ENCODE data around the gene NRCAM.

NRCAM gene

DNA sequence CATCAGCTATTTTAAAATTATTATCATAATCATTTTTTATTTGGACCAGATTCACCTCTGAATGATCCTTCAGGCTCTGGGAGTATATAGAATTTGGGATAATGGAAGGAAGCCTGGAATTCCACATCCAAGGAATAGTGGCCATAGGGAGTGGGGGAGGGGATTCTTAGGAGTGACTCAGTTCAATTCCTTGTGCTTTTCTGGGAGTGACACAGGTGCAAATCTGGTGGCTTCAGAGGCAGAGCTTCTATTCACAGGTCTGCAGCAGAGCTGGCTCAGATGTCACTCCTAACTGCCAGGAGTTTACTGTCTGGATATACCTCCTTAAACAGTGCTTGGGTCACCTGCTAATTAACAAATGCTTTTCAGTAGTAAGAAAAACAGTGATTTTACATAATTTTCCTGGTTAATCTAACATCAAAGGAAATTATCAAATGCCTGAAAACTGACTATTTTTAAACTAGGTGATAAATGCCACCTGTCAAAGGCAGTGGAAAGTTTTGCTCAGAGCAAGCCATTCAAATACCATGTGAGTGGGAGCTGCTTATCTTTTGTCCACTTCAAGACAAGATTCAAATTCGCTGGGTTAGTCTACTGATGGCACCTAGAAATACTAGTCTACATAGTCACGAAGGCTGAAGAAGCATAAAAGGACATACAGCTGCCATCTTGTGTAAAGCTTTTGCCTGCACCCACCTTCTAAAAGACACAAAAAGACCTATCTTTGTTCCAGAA lies 219.4 kb downstream of the NRCAM start:
- no peak for DNase-seq

DNA sequence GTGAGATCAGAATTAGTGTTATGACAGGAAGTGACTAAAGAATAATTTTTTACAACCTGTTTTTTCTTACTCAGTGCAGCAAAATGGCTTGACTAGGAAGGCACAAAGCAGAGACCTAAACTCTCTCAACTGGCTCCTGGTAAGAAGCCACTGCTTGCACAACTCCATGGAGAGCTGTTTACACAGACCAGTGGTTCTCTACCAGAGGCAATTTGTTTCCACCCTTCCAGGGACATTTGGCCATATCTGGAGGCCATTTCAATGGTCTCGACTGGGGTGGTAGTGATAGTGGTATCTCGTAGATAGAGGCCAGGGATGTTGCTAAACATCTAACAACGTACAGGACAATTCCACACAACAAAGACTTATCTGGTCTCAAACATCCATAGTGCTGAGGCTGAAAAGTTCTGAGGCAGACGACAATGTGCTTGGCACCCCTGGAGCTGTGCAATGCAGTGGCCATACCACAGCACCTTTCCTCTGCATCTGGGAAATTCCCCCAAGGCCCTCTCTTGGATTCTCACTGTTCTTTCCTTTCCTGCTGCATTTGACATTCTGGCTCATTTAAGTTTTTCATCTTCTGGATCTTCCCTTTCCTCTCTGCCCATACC lies 220.7 kb downstream of the NRCAM start:
- DNase-seq: no peak

DNA sequence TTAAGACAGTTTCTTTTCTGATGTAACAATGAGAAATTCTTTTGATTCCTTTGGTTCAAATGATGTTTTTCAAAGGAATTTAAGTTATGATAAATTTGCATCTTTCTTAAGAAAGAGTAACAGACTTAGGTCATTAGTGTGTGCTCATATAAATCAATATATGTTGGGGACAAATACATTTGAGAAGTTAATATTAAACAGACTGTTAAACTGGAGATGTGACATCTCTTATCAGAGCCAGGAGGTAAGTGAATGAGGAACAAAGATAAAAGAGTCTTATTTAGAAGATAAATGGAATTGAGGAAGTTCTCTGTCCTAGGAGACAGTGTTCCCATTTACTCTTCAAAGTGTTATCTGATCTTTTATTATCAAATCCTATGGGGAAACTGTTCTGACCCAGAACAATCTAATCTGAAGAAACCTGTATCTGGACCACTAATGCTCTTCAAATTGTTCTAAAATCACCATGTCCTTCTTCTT lies 221.2 kb downstream of the NRCAM start:
- no peak for DNase-seq

DNA sequence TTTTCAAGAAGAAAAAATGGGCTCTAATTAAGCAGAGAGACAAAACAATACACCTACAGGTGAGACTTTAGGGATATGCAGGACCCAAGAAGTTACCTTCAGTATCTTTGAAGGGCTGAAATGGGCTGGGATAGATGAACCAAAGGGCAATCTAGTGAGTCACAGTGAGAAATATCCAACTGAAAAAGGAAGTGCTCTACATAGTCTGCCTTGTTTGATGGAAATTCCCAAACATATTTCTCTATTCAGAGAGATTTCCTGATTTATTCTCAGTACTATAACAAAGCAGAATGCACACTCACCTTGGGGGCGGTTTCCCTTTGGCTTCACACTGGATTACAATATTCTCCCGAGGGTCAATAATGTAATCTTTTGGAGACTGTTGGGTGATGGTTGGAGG lies 222.0 kb downstream of the NRCAM start:
- no peak for DNase-seq

DNA sequence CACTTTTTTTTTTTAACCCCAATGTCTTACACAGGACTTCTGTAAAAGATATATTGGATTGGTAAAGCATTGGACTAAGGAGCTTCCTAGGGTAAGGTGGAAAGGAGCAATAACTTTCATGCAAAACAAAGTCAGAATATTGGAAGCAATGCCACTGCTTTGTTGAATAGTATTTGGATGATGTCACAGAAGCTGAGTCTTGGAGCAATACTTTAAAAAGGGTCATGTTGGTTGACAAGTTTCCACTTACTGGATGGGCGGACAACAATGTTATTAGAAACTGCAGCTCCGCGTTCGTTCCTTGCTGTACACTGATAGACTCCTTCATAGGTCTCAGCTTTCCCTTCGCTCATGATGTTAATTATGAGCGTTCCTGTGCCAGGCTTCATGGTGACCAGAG lies 224.2 kb downstream of the NRCAM start:
- DNase-seq: no peak

DNA sequence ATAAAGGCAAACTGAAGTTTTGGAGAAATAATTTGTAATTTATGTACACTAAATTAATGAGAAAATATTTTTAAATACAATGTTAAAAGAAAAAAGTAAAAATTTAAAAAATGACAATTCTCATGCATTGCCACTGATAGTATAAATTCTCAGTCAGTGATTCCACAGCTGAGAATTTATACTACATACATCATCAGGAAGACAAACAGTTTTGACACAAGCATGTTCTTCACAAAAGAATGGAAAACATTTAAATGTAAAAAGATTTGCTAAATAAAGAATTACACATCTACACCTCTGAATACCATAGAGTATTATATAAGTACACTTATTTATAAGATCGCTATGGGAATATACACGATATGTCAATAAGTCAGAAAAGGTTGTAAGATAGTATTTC lies 225.0 kb downstream of the NRCAM start:
- no peak for DNase-seq

DNA sequence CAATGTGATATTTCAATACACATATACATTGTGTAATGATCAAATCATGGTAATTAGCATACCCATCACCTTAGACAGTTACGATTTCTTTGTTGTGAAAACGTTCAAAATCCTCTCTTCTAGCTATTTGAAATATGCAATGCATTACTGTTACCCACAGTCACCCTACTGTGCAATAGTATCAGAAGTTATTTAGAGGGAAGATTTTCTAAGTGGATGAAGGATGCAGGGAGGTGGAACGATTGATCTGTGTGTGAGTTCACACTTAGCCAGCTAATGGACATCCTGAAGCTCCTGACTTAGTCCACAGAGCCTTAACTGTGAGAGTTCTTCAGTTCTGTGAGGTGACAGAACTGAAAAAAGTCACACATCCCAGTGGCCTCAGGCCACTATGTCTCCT lies 228.9 kb downstream of the NRCAM start:
- no peak for DNase-seq

DNA sequence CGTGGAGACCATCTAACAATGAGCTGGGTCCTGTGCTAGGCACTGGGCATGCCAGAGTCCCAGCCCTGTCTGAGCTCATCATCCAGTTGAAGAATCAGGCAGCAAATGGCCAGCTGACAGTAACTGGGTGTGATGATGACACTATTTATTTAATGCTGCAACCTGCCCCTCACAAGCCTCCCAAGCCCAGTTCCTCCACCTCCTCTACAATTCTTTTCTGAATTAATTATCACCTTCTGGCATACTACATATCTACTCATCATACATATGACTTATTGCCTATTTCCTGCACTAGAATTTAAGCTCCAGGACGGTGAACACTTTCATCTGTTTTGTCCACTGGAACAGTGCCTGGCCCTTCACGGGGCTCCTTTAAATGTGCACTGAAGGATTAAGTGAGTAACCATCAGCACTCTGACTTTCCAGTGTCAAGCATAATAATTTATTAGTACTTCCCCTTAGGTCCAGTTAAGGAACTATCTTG lies 229.4 kb downstream of the NRCAM start:
- no peak for DNase-seq

DNA sequence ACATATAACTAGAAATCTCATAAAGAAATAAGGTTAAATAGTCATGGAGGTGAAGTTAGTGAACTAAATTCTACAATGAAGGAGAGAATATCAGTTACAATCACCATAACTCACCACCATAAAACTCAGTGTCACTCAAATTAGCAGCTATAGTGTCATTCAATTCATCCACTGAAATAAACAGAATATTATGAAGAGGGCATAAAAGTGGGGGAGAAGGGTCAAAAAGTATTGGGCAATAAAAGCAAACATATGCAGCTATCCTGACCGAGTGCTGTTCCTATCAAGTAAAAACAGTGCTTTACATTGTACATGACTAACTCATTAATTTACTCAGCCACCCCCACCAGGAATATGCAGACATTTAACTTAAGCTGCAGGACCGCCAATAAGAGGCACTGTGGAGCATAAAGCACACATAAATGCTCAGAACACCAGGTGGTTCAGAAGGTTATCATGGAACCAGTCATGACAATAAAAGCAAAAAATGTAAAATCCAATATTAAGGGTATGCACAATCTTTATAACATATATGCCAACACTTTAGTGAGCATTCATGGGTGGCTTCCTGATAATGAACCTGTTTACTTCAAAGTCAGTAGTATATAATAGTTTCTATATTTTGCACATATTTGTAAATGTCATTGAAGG lies 230.6 kb downstream of the NRCAM start:
- DNase-seq: no peak

DNA sequence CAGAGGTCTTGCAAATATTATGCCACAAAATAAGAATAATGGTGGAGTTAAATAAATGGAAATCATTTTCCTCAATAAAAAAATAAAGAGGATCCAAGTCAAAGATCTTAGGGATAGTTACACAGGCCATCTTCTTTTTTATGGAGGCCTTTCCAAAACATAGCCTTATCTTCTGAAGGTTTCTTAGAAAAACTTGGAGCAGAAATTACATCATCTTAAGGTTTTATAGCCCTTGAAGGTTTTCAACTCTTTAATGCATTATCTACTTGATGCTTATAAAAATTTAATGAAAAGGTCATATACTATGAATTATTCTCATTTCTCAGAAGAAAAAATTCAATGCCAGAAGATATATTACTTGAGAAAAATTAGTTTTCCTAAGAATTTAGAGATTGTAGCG lies 231.8 kb downstream of the NRCAM start:
- DNase-seq: no peak

DNA sequence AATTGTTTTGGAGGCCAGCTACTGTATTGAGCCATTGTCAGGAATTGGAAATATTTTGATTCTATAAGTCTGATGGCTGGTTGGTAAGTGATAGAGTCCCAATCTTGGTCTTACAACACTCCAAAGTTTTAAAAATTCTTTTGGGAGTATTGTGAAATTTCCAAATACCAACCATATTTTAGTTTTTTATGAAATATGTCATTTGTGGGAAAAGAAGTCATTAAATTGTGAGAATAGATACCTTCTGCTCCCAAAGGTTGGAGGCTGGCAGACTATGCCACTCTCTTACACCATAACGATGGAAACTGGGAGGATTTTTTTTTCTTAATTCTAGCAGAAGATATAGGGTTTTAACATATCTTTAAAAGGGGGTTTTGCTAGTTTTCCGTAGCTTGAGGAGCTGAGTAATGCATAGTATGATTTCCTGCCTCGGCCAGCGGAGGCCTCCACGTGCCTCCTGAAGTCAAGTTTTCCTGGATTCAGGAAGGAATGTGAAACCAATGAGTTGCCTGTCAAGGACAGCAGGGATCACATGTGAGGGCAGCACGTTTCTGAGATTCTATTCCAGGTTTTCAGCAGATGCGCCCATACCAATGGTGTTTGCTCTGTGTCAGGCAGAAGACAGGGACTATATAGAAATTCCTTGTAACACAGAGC lies 233.9 kb downstream of the NRCAM start:
- DNase-seq: no peak

DNA sequence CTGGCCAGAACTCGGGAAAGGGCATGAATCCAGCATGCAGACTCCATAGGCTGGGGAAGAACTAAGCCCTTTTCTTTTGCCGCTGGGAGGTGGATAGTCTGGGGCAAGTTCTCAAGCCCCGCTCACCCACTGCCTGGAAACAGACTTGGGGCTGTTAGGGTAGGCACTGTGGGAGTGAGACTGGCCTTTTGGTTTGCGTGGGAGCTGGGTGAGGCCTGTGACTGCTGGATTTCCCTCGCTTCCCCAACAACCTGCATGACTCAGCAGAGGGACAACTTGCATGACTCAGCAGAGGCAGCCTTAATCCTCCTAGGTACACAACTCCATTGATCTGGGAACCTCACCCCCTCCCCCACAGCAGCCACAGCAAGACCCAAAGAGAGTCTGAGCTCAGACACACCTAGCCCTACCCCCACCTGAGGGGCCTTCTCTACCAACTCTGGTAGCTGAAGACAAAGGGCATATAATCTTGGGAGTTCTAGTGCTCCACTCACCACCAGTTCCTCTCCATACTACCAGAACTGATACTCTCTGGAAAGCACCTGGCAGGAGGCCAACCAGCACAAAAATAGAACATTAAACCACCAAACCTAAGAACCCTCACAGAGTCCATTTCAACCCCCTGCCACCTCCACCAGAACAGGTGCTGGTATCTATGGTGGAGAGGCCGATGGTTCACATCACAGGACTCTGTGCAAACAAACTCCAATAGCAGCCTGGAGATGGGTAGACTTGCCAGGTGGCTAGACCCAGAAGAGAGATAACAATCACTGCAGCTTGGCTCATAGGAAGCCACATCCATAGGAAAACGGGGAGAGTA lies 244.6 kb downstream of the NRCAM start:
- no peak for DNase-seq

DNA sequence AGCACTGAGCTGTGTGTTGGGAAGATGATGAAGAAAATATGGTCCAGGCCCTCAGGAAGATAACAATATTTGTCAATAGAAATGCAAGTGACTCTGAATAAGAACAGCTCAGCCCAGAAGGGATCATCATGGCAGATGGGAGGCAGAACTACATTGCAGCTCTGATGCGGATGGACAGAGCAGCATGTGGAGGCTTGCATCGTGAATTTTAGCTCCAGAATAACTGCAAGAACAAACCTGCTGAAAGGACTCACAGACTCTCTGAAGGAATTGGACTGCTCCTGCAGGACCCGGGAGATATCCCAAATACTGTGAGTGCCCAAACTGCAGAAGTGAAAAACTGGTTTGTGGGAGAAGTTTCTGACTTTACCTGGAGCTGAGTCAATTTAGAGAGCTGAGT lies 245.4 kb downstream of the NRCAM start:
- DNase-seq: no peak

DNA sequence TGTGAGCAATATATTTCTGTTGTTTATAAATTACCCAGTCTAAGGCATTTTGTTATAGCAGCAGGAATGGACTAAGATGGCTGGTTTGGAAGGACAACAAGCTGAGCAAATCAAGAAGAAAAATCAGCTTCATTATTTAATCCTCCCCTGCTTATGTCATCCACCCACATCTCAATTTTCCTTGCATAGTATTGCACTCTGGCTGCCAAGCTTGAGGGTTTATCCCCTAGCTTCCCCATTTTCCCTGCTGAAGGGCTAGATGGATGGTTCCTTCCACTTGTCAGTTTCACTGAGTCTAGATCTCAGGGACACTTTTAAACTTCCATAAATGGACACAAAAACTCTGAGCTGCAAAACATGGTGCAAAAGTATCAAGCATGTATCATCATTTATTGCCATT lies 250.9 kb downstream of the NRCAM start:
- no peak for DNase-seq

DNA sequence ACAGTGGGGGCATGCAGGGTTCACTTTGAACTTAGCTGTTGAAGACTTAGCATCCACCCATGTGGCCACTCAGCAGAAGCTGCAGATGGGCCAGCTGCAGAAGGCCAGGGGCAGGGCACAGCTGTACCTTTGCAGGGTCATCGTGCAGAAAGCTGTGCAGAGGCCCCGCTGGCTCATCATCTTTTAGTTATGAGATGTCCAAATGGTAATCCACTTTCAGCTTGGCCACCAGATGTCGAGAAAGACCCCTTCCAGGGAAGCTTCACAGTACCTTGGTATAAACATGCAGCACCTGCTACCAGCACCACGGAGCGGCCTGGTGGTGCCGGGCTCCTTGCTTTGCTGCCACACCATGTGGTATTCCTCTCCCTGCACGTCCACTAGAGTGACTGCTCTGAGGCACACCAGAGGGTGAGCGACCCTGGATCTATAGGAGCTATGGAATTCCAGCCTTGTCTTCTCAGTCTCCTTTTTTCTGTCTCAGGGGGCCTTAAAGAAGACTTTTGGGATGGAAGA lies 251.9 kb downstream of the NRCAM start:
- no peak for DNase-seq

DNA sequence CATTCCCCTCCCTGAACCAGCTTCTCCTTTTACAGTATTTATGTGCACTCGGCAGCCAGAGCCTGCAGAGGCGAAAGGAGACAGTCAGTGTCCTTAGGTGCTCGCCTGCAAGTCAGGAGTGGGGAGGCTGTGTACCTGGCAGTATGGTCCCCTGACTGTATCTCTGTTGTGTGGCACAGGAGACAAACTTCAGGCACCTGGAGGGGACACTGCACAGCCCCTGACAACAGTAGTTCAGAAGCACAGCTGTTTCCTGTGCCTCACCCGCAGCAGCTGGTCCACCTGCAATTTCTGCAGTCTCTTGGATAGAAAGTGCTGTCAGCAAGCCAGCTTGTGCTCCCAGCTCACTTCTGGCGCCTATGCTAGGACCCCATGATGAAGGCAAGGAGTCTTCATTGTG lies 252.7 kb downstream of the NRCAM start:
- DNase-seq: no peak

DNA sequence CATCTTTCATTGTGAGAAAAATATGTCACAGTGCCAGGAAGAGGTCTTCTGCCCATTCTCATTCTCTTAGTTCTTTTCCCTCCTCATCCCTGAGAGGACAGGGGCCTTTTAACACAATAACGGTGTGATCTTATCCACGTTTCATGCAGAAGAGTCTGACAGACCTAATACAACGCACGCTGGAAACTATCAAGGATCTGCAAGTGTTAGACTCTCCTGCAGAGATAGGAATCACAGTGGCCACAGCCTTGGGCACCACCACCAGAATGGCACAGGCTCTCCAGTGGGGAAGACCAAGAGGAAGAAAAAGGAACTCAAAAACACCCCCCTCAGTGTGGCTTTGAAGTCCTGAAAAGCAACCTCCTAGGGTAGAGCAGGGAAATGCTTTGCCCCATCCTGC lies 253.5 kb downstream of the NRCAM start:
- no peak for DNase-seq

DNA sequence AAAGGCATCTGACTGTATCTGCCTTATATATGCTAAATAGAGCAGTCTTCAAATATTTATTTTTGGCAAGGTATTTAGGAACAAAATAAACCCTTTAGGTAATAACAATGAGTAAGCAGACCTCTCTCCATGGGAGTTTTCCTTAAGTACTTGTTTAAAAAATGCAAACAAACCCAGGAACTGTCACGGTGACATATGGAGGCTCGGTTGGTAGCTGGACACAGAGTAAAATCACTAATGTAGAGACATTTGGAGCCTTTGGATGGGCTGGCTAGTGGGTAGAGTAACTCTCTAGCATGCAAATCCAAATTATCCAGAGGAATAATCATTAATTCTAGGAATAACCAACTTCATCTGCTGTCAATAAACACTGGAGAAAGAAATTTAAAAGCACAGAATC lies 254.5 kb downstream of the NRCAM start:
- no peak for DNase-seq

DNA sequence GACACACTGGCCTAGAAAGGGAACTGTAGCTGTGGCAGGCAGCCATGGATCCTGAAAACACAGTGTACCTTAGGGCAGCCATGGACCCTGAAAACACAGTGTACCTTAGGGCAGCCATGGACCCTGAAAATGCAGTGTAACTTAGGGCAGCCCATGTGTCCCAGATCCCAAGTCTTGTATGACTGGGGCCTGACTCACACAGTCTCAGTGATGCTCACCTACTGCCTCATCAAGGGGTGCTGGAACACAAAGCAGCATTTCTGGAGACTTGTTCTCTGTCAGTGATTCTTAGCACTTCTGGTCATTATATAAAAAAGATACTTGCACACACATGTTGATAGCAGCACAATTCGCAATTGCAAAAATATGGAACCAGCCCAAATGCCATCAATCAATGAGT lies 255.9 kb downstream of the NRCAM start:
- DNase-seq: no peak

DNA sequence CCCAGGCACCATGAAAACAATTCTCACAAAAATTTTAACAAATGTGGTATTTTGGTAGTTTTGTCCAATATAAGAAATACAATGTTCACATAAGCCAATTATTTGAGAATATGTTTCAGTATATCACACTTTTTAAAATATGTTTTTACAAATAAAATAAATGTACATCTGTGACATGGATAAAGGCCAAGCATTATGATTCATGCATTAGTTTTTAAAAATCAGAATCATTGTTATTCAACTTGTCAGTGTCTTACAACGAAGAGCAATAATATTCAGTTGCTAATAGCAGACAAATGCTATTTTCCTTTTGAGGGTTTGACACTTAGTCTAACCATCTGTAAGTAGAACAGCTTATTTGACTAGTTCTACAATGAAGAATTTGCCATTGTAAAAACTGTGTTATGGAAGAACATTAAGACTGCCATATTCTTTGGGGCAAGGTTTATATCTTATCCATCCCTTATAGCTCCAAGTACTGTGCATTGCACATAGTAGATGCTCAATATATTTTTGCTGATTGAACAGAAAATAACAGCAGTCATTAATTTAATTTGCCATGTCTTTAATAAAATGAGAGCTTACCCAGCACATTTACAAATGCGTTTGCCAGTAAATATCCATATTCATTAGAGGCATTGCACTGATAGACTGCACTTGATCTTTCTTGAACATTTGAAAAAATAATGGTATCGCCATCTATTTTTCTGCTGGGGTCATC lies 258.7 kb downstream of the NRCAM start:
- no peak for DNase-seq

DNA sequence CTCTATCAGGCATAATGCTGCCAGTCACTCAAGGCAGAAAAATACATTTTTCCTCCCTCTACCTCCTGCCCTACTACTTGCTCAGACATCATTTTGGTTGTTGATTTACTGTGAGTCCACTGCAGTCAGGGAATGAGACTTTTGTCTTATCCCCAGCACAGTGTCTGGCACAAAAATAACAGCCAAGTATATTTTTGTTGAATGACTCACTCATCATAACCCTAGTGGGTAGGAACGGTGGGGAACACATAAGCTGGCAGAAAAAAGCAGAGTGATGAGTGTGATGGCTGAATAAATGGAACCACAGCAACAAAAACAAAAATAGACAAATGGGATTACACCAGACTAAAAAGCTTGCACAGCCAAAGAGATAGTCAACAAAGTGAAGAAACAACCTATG lies 260.2 kb downstream of the NRCAM start:
- DNase-seq: no peak

Data from GOT3 (cell line).